Stimulated activated CD4-positive, alpha-beta T cell treated with anti-CD3 and anti-CD28 coated beads, TNF-alpha, amount 100 ng/mL, for 48 hours (primary cell): ENCODE measurements around the gene NR2F1.
"Not testable (repeated sequence)": the region's sequence is repeated elsewhere in the genome, so short reads cannot be mapped to it uniquely, and the experiment has no call there.

Source experiments
- DNase-seq, 3 donors: peaks; one replicate each; pipeline ENCODE4 v3.0.0-alpha.2; 2020; ENCODE audit warnings: low read depth in 3 of 3

NR2F1 gene

DNA sequence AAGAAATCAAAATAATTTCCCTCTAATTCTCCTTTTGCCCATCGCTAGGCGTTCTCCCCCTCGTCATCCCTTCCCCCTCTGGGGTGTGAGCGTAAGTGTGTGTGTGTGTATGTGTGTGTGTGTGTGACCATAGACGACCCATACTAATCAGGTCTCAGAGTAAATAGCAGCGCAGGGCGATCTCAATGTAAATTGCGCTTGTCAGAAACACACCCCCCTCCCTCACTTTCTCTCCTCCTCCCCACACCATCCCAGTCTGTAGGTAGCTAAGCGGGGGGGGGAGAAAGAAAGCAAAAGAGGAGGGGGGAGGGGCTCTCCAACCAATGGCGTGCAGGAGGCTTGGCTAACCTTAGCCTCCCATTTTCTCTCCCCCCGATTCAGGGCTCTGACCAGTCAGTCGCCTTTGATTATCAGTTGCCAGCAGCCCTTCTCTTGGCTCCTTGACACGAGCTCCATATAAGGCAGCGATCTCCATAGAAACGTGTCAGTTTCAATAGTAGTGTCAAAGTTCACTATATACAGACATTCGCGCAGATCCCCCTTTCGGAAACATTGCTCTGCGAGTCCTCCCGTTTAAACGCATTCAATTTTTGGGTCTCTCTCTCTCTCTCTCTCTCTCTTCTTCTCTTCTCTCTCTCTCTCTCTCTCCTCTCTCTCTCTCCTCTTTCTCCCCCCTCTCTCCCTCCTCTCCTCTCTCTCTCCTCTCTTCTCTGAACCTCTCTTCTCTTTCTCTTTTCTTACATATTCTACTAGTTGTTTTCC is at the start of gene NR2F1:
Gene NR2F1 (plus strand): TSS at position 546 of the 762 bp plus-strand sequence. CDS start 1,802 bp downstream, outside the sequence.
- no peak for DNase-seq

DNA sequence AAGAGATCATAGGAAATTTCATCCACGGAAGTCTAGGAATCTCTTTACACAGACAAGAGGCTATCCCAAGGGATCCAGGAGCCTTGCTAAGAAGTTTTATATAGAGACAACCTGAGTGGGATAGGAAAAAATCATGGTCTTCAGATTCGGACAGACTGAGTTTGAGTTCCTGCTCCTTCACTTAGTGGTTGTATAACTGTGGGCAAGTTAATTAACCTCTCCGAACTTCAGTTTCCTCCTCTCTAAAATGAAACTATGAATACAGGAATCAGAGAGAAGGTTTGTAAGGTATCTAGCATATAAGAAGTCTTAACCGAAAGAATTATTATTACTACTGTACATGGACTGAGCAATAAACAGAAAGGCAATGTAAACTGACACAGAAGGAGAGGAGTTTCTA is 37.1 kb upstream of the NR2F1 start:
- no peak for DNase-seq

DNA sequence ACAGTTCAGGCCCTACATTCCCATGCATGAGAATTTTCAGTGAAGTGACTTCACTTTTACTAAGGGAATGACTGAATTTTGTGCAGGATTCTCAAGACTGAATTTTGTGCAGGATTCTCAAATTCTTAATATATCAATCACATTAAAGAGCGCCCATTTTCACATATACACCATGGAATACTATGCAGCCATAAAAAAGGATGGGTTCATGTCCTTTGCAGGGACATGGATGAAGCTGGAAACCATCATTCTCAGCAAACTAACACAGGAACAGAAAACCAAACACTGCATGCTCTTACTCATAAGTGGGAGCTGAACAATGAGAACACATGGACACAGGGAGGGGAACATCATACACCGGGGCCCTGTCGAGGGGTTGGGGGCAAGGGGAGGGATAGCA is 33.4 kb upstream of the NR2F1 start:
- not testable (repeated sequence) for DNase-seq

DNA sequence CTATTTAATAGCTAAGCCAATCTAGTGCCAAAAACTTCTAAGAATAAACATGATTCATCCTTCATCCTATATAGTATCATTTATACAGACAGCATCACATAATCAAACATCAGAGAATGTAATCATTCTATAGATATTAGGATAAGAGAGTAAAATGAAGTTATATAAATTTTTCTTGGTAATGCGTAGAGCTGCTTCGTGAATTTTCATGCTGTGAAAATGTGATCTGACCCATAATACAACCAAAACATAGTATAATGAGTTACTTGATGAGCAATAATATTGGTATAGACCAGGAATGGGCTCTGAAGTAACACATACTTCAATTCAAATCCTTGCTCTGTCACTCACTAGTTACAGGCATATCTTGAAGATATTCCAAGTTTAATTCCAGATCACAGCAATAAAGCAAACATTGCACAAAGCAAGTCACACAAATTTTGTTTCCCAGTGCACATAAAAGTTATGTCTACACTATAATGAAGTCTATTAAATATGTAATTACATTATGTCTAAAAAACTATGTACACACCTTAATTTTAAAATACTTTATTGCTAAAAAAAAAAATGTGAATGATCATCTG is 25.9 kb upstream of the NR2F1 start:
- no peak for DNase-seq

GRCh38 chr5:93566091-93566490 is 16.9 kb upstream of the NR2F1 start:
- no peak for DNase-seq

- no peak for DNase-seq
Observed at GRCh38 chr5:93567424-93567823, 15.6 kb upstream of the NR2F1 start.

DNA sequence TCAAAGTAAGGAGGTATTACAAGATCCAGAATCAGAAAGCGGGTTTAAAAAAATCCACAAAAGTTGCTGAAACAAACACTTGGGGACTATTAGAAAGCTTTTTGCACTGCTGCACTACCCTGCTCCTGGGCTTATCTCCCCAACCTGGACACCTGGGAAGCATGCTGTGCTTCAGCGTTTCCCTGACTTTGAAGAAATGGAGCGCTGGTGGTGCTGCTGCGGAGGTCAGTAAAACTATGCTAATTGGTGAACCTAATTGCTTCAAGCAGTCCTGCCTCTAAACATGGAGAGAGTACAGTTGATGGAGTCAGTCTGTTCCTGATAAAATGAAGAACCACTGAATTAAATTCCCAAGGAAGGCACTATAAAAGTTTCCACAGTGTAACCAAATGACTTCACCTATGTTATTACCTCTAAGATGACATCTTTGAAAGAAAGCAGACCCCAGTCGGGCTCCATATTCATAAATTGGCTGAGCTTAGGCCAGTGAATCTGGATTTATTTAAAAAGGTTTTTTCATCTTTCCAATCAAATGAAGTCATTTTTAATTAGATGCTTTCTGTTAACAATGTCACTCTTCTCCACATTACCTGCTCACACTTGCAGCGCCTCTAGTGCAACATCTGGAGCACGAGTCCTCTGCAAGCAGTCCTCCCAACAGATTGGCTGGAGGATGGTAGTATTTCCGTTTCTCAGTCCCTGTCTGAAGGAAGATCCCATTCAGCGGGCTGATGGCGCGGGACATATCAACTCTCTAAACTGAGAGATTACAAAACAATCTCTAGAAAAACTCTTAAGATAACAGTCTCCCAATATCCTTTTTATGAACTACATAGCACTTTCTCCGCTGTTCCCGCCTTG is 13.5 kb upstream of the NR2F1 start:
- no peak for DNase-seq

DNA sequence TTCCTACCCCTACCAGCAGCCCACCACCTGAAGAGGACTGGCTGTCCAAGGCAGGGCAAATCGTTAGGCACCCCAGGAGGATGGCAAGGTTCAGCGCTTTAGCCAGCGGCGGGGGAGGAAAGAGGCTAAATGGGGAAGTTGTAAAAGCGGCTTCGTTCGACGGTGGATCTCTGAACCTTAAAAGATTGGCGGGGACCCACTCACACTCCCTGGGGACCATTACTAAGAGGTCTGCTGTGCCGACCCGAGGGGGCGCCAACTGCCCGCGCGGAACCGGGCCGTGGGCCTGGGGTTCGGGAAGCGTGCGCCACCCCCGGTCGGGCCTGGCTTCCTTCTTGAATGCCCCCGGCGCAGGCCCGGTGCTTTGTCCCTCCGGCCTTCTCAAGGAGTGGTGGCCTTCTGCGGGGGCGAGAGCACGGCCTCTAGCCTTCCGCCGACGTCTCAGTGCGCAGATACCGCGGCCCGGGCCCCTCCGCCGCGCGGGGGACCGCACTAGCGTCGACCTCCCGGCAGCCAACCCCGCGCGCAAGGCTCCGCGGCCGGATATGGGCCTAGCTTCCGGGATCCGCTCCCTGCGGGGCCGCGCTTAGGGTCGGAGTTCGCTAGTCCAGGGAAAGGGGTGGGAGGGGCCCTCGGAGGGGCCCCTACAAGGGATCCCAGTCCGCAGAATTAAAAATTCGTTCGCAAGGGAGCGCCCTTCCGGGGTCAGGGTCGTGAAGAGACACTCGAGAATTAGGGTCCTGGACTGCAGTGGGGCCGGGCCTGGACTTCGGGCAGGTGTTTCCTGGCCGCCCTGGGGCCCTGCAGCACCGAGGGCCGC is 12.5 kb upstream of the NR2F1 start:
- no peak for DNase-seq

GRCh38 chr5:93571114-93571949 is 11.7 kb upstream of the NR2F1 start:
- DNase-seq: no peak

GRCh38 chr5:93572101-93572607 is 10.9 kb upstream of the NR2F1 start:
- no peak for DNase-seq

- no peak for DNase-seq
Observed at GRCh38 chr5:93572608-93573353, 10.2 kb upstream of the NR2F1 start.

GRCh38 chr5:93573354-93574351 is 9.4 kb upstream of the NR2F1 start:
- no peak for DNase-seq

- DNase-seq: no peak
Observed at GRCh38 chr5:93574491-93575305, 8.3 kb upstream of the NR2F1 start.

DNA sequence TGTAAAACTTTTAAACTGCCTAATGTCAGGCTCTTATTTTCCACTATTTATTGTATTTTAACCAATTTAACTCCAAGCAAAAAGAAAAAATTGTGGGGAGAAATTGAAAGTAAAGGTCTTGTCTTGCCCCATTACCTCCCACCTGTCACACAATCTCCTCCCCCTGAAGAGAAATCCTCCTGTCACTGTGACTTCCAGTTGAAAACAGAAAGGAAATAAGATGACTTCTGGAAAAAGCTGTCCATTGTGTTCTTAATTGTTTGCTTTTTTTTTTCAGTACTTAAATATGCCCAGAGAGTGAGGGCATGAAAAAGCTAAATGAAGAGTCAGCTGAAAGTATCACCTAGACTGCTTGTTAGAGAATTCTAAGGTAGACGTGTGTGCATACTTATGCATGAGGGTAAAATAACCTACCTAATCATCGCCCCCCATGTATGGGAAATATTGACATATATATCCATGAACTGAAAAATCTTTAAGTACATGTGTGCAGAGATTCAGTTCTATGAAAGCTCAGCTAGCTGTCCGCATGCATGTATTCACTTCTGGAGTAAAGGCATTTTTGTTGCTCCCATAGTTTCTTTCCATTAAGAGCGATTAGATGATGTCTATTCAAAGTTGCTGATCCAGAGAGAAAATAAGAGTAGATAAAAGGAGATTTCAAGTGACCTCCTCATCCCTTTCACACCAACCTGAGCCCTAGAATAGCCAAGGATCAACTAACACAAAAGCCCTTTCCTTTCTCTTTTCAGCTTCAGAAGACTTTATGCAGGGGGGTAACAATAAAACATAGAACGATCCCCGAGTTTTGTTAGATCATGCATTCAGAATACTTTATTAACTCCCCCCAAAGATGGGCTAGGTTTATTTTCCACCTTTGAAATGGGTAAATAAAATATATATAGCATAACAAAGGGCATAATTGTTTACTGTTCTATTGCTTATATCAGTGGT is 7.3 kb upstream of the NR2F1 start:
- DNase-seq: no peak

- no peak for DNase-seq
Observed at GRCh38 chr5:93576994-93577853, 5.8 kb upstream of the NR2F1 start.
